Measurements from ENCODE around the gene UNKL. TPM values are rescaled to one million over a fixed set of nuclear protein-coding genes. Genes with fewer than 3 reads are reported as not detected.

Gene UNKL
- total RNA-seq, 2 donors from 2014 or later = 46.4 to 48.3 TPM

GRCh38 chr16:1401758-1402154 is 12.7 kb downstream of the UNKL start:
- H3K9me3 Mint-ChIP-seq = no peaks in the 10 kb centered on the region
- Histone ChIP-seq H3K27me3 (ENCODE audit: control insufficient read depth, insufficient read depth, low read length, poor library complexity, severe bottlenecking) (no peaks in the 10 kb centered on the region), H3K4me1 (ENCODE audit: control insufficient read depth, insufficient read depth, low read length) (no peaks in the 10 kb centered on the region), H3K36me3 (ENCODE audit: control insufficient read depth, insufficient read depth, low read length) (peaks cover 9% of the 10 kb centered on the region), H3K9me3 (ENCODE audit: control insufficient read depth, low read length) (no peaks in the 10 kb centered on the region), H3K4me3 (ENCODE audit: low read length) (no peak overlapping the region), H3K9ac (ENCODE audit: extremely low read depth, low read length, poor library complexity, severe bottlenecking) (no peak overlapping the region), H3K27ac (ENCODE audit: low read depth, low read length) (no peak overlapping the region)
- no peaks in the 10 kb centered on the region for H3K27me3 Mint-ChIP-seq (ENCODE audit: insufficient read depth)
- peaks cover 35% of the 10 kb centered on the region for H3K36me3 Mint-ChIP-seq (ENCODE audit: low read depth)
- no peak overlapping the region for H3K27ac Mint-ChIP-seq
- no peak overlapping the region for H3K4me3 Mint-ChIP-seq
- no peak for TF ChIP-seq CTCF (conservative IDR thresholded peaks at IDR 0.05)
- 93 to 97% methylated on average over 12 to 13 of the region's 13 CpGs for WGBS, 2 experiments (ENCODE audit: insufficient coverage in 1 of 2, insufficient read length in 1 of 2)
- no peaks in the 10 kb centered on the region for H3K4me1 Mint-ChIP-seq
- DNase-seq = no peak

- Histone ChIP-seq H3K27me3 (ENCODE audit: control insufficient read depth, insufficient read depth, low read length, poor library complexity, severe bottlenecking) (no peaks in the 10 kb centered on the region), H3K9me3 (ENCODE audit: control insufficient read depth, low read length) (no peaks in the 10 kb centered on the region), H3K27ac (ENCODE audit: low read depth, low read length) (no peak overlapping the region), H3K4me1 (ENCODE audit: control insufficient read depth, insufficient read depth, low read length) (no peaks in the 10 kb centered on the region), H3K9ac (ENCODE audit: extremely low read depth, low read length, poor library complexity, severe bottlenecking) (no peak overlapping the region), H3K36me3 (ENCODE audit: control insufficient read depth, insufficient read depth, low read length) (peaks cover 9% of the 10 kb centered on the region), H3K4me3 (ENCODE audit: low read length) (no peak overlapping the region)
- H3K9me3 Mint-ChIP-seq = no peaks in the 10 kb centered on the region
- peak; percentile 57 for DNase-seq
- no peak overlapping the region for H3K4me3 Mint-ChIP-seq
- WGBS, 2 experiments (ENCODE audit: insufficient coverage in 1 of 2, insufficient read length in 1 of 2) = 94% methylated on average over 16 to 29 of the region's 29 CpGs
- peaks cover 38% of the 10 kb centered on the region for H3K36me3 Mint-ChIP-seq (ENCODE audit: low read depth)
- no peaks in the 10 kb centered on the region for H3K27me3 Mint-ChIP-seq (ENCODE audit: insufficient read depth)
- no peak overlapping the region for H3K27ac Mint-ChIP-seq
- H3K4me1 Mint-ChIP-seq = no peaks in the 10 kb centered on the region
- peak; percentile 28 for TF ChIP-seq CTCF (conservative IDR thresholded peaks at IDR 0.05)
Measured at GRCh38 chr16:1401061-1401757, 13.3 kb downstream of the UNKL start.

DNA sequence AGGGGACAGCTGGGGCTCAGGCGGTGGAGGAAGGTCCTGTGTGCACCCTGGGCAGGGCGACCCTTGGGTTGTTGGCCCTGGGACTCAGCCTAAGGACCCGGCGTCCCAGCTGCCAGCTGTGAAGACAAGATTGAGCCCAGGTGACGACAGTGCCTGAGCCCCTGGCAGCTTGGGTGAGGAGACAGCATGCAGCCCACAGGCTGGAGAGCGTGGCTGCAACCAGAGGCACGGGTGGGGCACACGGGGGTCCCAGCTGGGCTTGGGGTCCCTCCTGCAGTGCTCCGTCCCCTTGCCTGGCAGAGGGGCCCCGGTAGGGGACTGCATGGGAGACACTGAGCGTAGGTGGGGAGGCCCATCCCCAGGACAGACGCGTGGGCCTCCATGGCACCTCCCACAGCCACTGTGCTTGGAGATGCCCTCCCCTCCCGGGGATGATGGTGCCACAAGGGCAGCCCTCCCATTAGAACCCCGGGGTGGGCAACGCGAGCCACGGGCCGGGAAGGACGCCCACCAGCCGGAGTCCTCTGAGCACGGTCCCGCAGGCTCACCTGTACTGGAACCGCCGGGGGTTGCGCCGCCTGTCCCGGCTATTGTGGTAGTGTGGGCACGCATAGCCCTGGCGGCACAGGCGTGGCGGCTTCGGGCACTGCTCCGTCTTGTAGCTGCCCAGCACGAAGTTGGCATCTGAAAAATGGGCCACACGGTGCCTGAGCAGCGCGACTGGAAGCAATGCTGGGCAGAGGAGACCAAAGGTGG is 15.5 kb downstream of the UNKL start:
- Histone ChIP-seq H3K27me3 (ENCODE audit: control insufficient read depth, insufficient read depth, low read length, poor library complexity, severe bottlenecking) (no peaks in the 10 kb centered on the region), H3K27ac (ENCODE audit: low read depth, low read length) (no peak overlapping the region), H3K9ac (ENCODE audit: extremely low read depth, low read length, poor library complexity, severe bottlenecking) (no peak overlapping the region), H3K36me3 (ENCODE audit: control insufficient read depth, insufficient read depth, low read length) (peaks cover 9% of the 10 kb centered on the region), H3K4me3 (ENCODE audit: low read length) (no peak overlapping the region), H3K9me3 (ENCODE audit: control insufficient read depth, low read length) (no peaks in the 10 kb centered on the region), H3K4me1 (ENCODE audit: control insufficient read depth, insufficient read depth, low read length) (no peaks in the 10 kb centered on the region)
- H3K27ac Mint-ChIP-seq = no peak overlapping the region
- no peak for TF ChIP-seq CTCF (conservative IDR thresholded peaks at IDR 0.05)
- WGBS, 2 experiments (ENCODE audit: insufficient coverage in 1 of 2, insufficient read length in 1 of 2) = 95 to 96% methylated on average over 33 to 38 of the region's 38 CpGs
- no peak overlapping the region for H3K4me3 Mint-ChIP-seq
- H3K36me3 Mint-ChIP-seq (ENCODE audit: low read depth) = peaks cover 44% of the 10 kb centered on the region
- no peak for DNase-seq
- H3K4me1 Mint-ChIP-seq = no peaks in the 10 kb centered on the region
- no peaks in the 10 kb centered on the region for H3K9me3 Mint-ChIP-seq
- no peaks in the 10 kb centered on the region for H3K27me3 Mint-ChIP-seq (ENCODE audit: insufficient read depth)

Measured in endodermal cell (in vitro differentiated cells).